ENCODE data around the gene CLINT1. TPM values are rescaled to one million over a fixed set of nuclear protein-coding genes. Genes with fewer than 3 reads are reported as not detected.

The CLINT1 gene
- total and polyA plus RNA-seq, 2 of the 13 experiments (the other 11 are each of a cell fraction or from before 2014, with no cell fraction given), result 64.0 to 104 TPM

- no peak overlapping the region for H3K27ac ChIP-seq (ENCODE audit: extremely low read length, insufficient read depth, low read length)
- POLR2A ChIA-PET, result no interaction called here
- peaks cover 4% of the 10 kb centered on the region; the same call in 1 of the 2 replicates for H4K20me1 ChIP-seq (ENCODE audit: insufficient read depth, low read length)
- WGBS (ENCODE audit: low lambda C conversion rate), result 89% methylated on average over 8 of the region's 8 CpGs
- ATAC-seq (no peak), DNase-seq (ENCODE audit: low spot score) (no peak), FAIRE-seq (no peak)
- 0 out of 2 replicates have a peak, but pooled peaks cover 8% of the 10 kb centered on the region for H3K4me1 ChIP-seq (ENCODE audit: insufficient read depth, low read length)
- no peak overlapping the region for H2AFZ ChIP-seq (ENCODE audit: low read length)
- H3K36me3 ChIP-seq (replicated peaks in 1 of 2; ENCODE audit: control insufficient read depth in 1 of 2, insufficient read depth in 2 of 2, low read length in 2 of 2), result no peaks in the 10 kb centered on the region
- H3K79me2 ChIP-seq (ENCODE audit: insufficient read depth, low read length), result peaks cover 40% of the 10 kb centered on the region
- TF ChIP-seq, protein P1, sequence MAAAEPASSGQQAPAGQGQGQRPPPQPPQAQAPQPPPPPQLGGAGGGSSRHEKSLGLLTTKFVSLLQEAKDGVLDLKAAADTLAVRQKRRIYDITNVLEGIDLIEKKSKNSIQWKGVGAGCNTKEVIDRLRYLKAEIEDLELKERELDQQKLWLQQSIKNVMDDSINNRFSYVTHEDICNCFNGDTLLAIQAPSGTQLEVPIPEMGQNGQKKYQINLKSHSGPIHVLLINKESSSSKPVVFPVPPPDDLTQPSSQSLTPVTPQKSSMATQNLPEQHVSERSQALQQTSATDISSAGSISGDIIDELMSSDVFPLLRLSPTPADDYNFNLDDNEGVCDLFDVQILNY (CRISPR knock-in tag; conservative IDR thresholded peaks at IDR 0.05), result no peak
- TF ChIP-seq, protein P2, sequence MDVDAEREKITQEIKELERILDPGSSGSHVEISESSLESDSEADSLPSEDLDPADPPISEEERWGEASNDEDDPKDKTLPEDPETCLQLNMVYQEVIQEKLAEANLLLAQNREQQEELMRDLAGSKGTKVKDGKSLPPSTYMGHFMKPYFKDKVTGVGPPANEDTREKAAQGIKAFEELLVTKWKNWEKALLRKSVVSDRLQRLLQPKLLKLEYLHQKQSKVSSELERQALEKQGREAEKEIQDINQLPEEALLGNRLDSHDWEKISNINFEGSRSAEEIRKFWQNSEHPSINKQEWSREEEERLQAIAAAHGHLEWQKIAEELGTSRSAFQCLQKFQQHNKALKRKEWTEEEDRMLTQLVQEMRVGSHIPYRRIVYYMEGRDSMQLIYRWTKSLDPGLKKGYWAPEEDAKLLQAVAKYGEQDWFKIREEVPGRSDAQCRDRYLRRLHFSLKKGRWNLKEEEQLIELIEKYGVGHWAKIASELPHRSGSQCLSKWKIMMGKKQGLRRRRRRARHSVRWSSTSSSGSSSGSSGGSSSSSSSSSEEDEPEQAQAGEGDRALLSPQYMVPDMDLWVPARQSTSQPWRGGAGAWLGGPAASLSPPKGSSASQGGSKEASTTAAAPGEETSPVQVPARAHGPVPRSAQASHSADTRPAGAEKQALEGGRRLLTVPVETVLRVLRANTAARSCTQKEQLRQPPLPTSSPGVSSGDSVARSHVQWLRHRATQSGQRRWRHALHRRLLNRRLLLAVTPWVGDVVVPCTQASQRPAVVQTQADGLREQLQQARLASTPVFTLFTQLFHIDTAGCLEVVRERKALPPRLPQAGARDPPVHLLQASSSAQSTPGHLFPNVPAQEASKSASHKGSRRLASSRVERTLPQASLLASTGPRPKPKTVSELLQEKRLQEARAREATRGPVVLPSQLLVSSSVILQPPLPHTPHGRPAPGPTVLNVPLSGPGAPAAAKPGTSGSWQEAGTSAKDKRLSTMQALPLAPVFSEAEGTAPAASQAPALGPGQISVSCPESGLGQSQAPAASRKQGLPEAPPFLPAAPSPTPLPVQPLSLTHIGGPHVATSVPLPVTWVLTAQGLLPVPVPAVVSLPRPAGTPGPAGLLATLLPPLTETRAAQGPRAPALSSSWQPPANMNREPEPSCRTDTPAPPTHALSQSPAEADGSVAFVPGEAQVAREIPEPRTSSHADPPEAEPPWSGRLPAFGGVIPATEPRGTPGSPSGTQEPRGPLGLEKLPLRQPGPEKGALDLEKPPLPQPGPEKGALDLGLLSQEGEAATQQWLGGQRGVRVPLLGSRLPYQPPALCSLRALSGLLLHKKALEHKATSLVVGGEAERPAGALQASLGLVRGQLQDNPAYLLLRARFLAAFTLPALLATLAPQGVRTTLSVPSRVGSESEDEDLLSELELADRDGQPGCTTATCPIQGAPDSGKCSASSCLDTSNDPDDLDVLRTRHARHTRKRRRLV (CRISPR knock-in tag; IDR thresholded peaks at IDR 0.05), result no peak
- TF ChIP-seq ZBTB42 (CRISPR knock-in tag; IDR thresholded peaks at IDR 0.05), result no peak
- no peak for TF ChIP-seq XRCC5 (optimal IDR thresholded peaks at IDR 0.05; ENCODE audit: low read length)
- TF ChIP-seq, protein P3, sequence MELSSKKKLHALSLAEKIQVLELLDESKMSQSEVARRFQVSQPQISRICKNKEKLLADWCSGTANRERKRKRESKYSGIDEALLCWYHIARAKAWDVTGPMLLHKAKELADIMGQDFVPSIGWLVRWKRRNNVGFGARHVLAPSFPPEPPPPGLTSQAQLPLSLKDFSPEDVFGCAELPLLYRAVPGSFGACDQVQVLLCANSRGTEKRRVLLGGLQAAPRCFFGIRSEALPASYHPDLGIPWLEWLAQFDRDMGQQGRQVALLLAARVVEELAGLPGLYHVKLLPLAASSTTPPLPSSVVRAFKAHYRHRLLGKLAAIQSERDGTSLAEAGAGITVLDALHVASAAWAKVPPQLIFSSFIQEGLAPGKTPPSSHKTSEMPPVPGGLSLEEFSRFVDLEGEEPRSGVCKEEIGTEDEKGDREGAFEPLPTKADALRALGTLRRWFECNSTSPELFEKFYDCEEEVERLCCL (CRISPR knock-in tag; IDR thresholded peaks at IDR 0.05; ENCODE audit: borderline replicate concordance), result no peak
- TF ChIP-seq CENPX (CRISPR knock-in tag; IDR thresholded peaks at IDR 0.05), result no peak
- no peak for TF ChIP-seq ZNF749 (CRISPR knock-in tag; IDR thresholded peaks at IDR 0.05; ENCODE audit: borderline replicate concordance)
- TF ChIP-seq ZZZ3 (CRISPR knock-in tag; IDR thresholded peaks at IDR 0.05; ENCODE audit: borderline replicate concordance), result no peak
- TF ChIP-seq ZNF367 (CRISPR knock-in tag; IDR thresholded peaks at IDR 0.05; ENCODE audit: borderline replicate concordance), result no peak
- TF ChIP-seq ZNF570 (CRISPR knock-in tag; IDR thresholded peaks at IDR 0.05; ENCODE audit: borderline replicate concordance), result no peak
- no peak for TF ChIP-seq ZNF501 (CRISPR knock-in tag; IDR thresholded peaks at IDR 0.05)
- in situ Hi-C loops (cut with HindIII; ENCODE audit: extremely low pct_ligation_motif_present, low pct_unique_long_range_greater_than_20kb), result loop anchor here (10.0 kb wide), 1 partner anchor 86 kb away; no protein-coding TSS in a partner anchor
- H3K9me3 ChIP-seq (ENCODE audit: low read length), result no peaks in the 10 kb centered on the region
- H3K4me3 ChIP-seq (replicated peaks in 1 of 3; ENCODE audit: insufficient read depth in 1 of 3, low read depth in 2 of 3, low read length in 3 of 3), result no peak overlapping the region
- H3K27me3 ChIP-seq (ENCODE audit: control insufficient read depth in 1 of 2, insufficient read depth in 2 of 2, low read length in 2 of 2), result no peaks in the 10 kb centered on the region
- CTCF ChIA-PET (ENCODE audit: low intra/inter-chr PET ratio, low total read pairs), result no interaction called here
- intact Hi-C loops (cut with micrococcal nuclease; ENCODE audit: unreplicated experiment), result no loop called here
- no TSS peak for BruUV-seq (replicated peaks)
- H3K4me2 ChIP-seq (ENCODE audit: low read depth, low read length), result no peak overlapping the region
- no peak overlapping the region for H3K9ac ChIP-seq (ENCODE audit: insufficient read depth, low read depth, low read length)
These were observed 30.6 kb downstream of the CLINT1 start for GRCh38 chr5:157828105-157828943.

All from HepG2 (cell line).